ENCODE data around the gene UTP20. TPM values are rescaled to one million over a fixed set of nuclear protein-coding genes. Genes with fewer than 3 reads are reported as not detected.

Gene UTP20
- total and polyA plus RNA-seq, 2 donors (not counting 1 experiment from before 2014, with no cell fraction given): 3.0 to 19.7 TPM

DNA sequence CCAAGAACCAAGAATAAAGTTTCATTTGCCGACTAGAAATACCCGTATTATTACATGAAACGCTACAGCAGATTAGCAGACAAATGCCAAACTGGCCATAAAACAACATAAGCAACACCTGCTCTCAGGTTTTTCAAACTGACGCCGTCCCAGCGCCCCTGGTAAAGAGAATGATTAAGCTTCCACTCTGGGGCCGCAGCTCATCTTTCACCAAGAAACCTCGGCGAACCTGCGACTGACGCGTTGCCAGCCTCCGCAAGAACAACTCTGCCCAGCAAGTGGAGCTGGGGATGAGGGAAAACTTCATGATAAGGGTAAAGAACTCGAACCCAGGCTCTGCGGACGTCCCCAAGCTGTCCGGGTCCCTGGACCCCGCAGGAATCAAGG, 127.1 kb downstream of the UTP20 start:
- H3K79me2 ChIP-seq (ENCODE audit: control insufficient read depth, insufficient read depth, low read length): peaks cover 55% of the 10 kb centered on the region
- WGBS (ENCODE audit: insufficient coverage): 1% methylated on average over 18 of the region's 18 CpGs
- Mint-ChIP-seq H3K27me3 (peaks cover under 1% of the 10 kb centered on the region), H3K4me3 (peak overlapping the region; percentile 99), H3K27ac (peak overlapping the region; percentile 97), H3K9me3 (ENCODE audit: insufficient read depth) (no peaks in the 10 kb centered on the region), H3K4me1 (peaks cover 28% of the 10 kb centered on the region)
- DNase-seq (no peak), ATAC-seq (ENCODE audit: low read depth) (no peak)
- H3K27me3 ChIP-seq (replicated peaks in 1 of 4; ENCODE audit: control extremely low read depth in 1 of 4, control insufficient read depth in 3 of 4, insufficient read depth in 4 of 4, low read length in 3 of 4): no peaks in the 10 kb centered on the region
- no peaks in the 10 kb centered on the region for H3K36me3 ChIP-seq (replicated peaks in 1 of 2; ENCODE audit: control extremely low read depth in 1 of 2, control insufficient read depth in 1 of 2, extremely low read depth in 1 of 2, insufficient read depth in 2 of 2, low read length in 1 of 2)
- no peaks in the 10 kb centered on the region for H4K20me1 ChIP-seq (ENCODE audit: control insufficient read depth, insufficient read depth, low read length, poor library complexity, severe bottlenecking)
- peak overlapping the region; percentile 91 to 96 for H3K27ac ChIP-seq (ENCODE audit: low read length in 2 of 2)
- CTCF ChIA-PET: interaction anchor here (1.1 to 3.2 kb wide), 5 partner anchors 83 to 433 kb away, joined by 3 to 20 read pairs (median 8); partner anchors contain the start of gene GNPTAB
- peaks cover 9 to 12% of the 10 kb centered on the region in 2 donors for H3K4me1 ChIP-seq (ENCODE audit: control insufficient read depth in 2 of 2, insufficient read depth in 2 of 2, low read length in 2 of 2)
- peak overlapping the region; percentile 80 to 95 (median 93) for H3K4me3 ChIP-seq (ENCODE audit: control extremely low read depth in 1 of 5, extremely low read depth in 1 of 5, insufficient read depth in 1 of 5, low read depth in 2 of 5, low read length in 4 of 5)
- peak overlapping the region; percentile 83 for H3K9ac ChIP-seq (ENCODE audit: low read length)
- no peaks in the 10 kb centered on the region for H3K9me3 ChIP-seq (ENCODE audit: control extremely low read depth in 1 of 3, control insufficient read depth in 2 of 3, insufficient read depth in 1 of 3, low read length in 2 of 3)
- peak overlapping the region; percentile 95 for H2AFZ ChIP-seq (ENCODE audit: insufficient read depth, low read depth, low read length, poor library complexity, severe bottlenecking)
- TF ChIP-seq, protein P1, sequence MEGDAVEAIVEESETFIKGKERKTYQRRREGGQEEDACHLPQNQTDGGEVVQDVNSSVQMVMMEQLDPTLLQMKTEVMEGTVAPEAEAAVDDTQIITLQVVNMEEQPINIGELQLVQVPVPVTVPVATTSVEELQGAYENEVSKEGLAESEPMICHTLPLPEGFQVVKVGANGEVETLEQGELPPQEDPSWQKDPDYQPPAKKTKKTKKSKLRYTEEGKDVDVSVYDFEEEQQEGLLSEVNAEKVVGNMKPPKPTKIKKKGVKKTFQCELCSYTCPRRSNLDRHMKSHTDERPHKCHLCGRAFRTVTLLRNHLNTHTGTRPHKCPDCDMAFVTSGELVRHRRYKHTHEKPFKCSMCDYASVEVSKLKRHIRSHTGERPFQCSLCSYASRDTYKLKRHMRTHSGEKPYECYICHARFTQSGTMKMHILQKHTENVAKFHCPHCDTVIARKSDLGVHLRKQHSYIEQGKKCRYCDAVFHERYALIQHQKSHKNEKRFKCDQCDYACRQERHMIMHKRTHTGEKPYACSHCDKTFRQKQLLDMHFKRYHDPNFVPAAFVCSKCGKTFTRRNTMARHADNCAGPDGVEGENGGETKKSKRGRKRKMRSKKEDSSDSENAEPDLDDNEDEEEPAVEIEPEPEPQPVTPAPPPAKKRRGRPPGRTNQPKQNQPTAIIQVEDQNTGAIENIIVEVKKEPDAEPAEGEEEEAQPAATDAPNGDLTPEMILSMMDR (IDR thresholded peaks at IDR 0.05): no peak
- no peak for TF ChIP-seq EZH2 (IDR thresholded peaks at IDR 0.05; ENCODE audit: borderline replicate concordance, insufficient read depth, low read depth, low read length, poor library complexity, severe bottlenecking)
- intact Hi-C loops (cut with micrococcal nuclease): loop anchor here (2.0 to 5.0 kb wide), 5 partner anchors 125 to 535 kb away; partner anchors contain the start of genes CHPT1 and UTP20
- peak overlapping the region; percentile 80 for H3K4me2 ChIP-seq (replicated peaks; ENCODE audit: low read depth, low read length, poor library complexity, severe bottlenecking)
- POLR2A ChIA-PET: interaction anchor here (1.0 to 1.1 kb wide), 2 partner anchors 13 to 32 kb away, joined by 3 read pairs; no protein-coding TSS in a partner anchor
